HepG2 (cell line): ENCODE results near the gene MYOC. TPM values are rescaled to one million over a fixed set of nuclear protein-coding genes. Genes with fewer than 3 reads are reported as not detected.

Experiments
- FOXP4 ChIP-seq: sonication (generic); formaldehyde crosslinking; IDR thresholded peaks from 2 replicates; pipeline ENCODE4 v1.4.0; 2020; ENCODE audit warnings: missing genetic modification reagents
- GLI4 ChIP-seq: sonication (generic); formaldehyde crosslinking; IDR thresholded peaks from 2 replicates; pipeline ENCODE4 v1.5.1; 2020; ENCODE audit warnings: missing genetic modification reagents, mild to moderate bottlenecking, moderate library complexity, borderline replicate concordance
- GTF3A ChIP-seq: sonication (generic); formaldehyde crosslinking; conservative IDR thresholded peaks from 2 replicates; pipeline ENCODE4 v1.4.0; 2020; ENCODE audit warnings: mild to moderate bottlenecking, missing genetic modification reagents
- HNRNPL ChIP-seq: fragments of 200-400 bp; formaldehyde crosslinking; IDR thresholded peaks from 2 replicates; pipeline ENCODE4 v1.6.1; 2017; ENCODE audit warnings: mild to moderate bottlenecking, low read depth, low read length
- IRX3 ChIP-seq: sonication (generic); formaldehyde crosslinking; IDR thresholded peaks from 2 replicates; pipeline ENCODE4 v1.8.1; 2023; ENCODE audit warnings: mild to moderate bottlenecking, low read depth, missing genetic modification reagents, borderline replicate concordance
- NCOA5 ChIP-seq: sonication (generic); formaldehyde crosslinking; IDR thresholded peaks from 2 replicates; pipeline ENCODE4 v1.4.0; 2020; ENCODE audit warnings: missing genetic modification reagents
- PAX8 ChIP-seq: sonication (generic); formaldehyde crosslinking; IDR thresholded peaks from 2 replicates; pipeline ENCODE4 v1.8.0; 2022; ENCODE audit warnings: mild to moderate bottlenecking, missing genetic modification reagents, borderline replicate concordance
- POLR2AphosphoS5 ChIP-seq: IDR thresholded peaks from 2 replicates; pipeline ENCODE4 v1.6.1; 2012; ENCODE audit warnings: low read depth, low read length
- THAP9 ChIP-seq: sonication (generic); formaldehyde crosslinking; IDR thresholded peaks from 2 replicates; pipeline ENCODE4; 2020; ENCODE audit warnings: missing genetic modification reagents, mild to moderate bottlenecking, borderline replicate concordance
- ZBTB40 ChIP-seq, 2 experiments: fragments of 450-650 bp in 1 of 2; sonication (generic) in 1 of 2; formaldehyde crosslinking in 1 of 2; IDR thresholded peaks; 2 replicates each; pipeline versions ENCODE4 v1.6.1 to v1.8.0; 2016 to 2022; ENCODE audit warnings: antibody characterized with exemption in 1 of 2, mild to moderate bottlenecking in 1 of 2, missing genetic modification reagents in 1 of 2
- ZNF101 ChIP-seq: sonication (generic); formaldehyde crosslinking; IDR thresholded peaks from 2 replicates; pipeline ENCODE4 v1.4.0; 2020; ENCODE audit warnings: mild to moderate bottlenecking, low read depth, missing genetic modification reagents, borderline replicate concordance
- ZNF143 ChIP-seq: sonication (generic); formaldehyde crosslinking; IDR thresholded peaks from 2 replicates; pipeline ENCODE4 v1.4.0; 2020; ENCODE audit warnings: missing genetic modification reagents
- ZNF569 ChIP-seq: sonication (generic); formaldehyde crosslinking; IDR thresholded peaks from 2 replicates; pipeline ENCODE4 v1.5.0; 2020; ENCODE audit warnings: mild to moderate bottlenecking, missing genetic modification reagents, moderate library complexity, borderline replicate concordance
- ZNF737 ChIP-seq: sonication (generic); formaldehyde crosslinking; IDR thresholded peaks from 2 replicates; pipeline ENCODE4 v1.5.0; 2020; ENCODE audit warnings: missing genetic modification reagents, mild to moderate bottlenecking, borderline replicate concordance
- polyA plus RNA-seq, 8 experiments: library from polyadenylated mRNA; depleted of rRNA in 3 of 8; stranded (reverse) in 7 of 8; unstranded in 1 of 8; fragments of >200 nt; fragmentation: Illumina TruSeq in 4 of 8; extraction: Trizol in 4 of 8; gene quantifications; 2 replicates each; pipeline versions ENCODE4 v1.2.1 to v1.2.3, GENCODE V29; 2011 to 2016; ENCODE audit warnings: low read depth in 4 of 8, missing spikeins in 1 of 8, mixed read lengths in 1 of 8; ENCODE audit not compliant: insufficient read depth in 1 of 8
- total RNA-seq, 5 experiments: library from RNA; depleted of rRNA; stranded (reverse); fragments of >200 nt; fragmentation: Illumina TruSeq; extraction: Trizol; gene quantifications; 2 replicates each; pipeline ENCODE4 v1.2.3, GENCODE V29; 2016; ENCODE audit warnings: low read depth in 1 of 5

Gene MYOC
- total and polyA plus RNA-seq, 2 of the 13 experiments (the other 11 are each of a cell fraction or from before 2014, with no cell fraction given), result not detected

- TF ChIP-seq ZBTB40 (IDR thresholded peaks at IDR 0.05) (no peak), ZBTB40 (CRISPR knock-in tag; IDR thresholded peaks at IDR 0.05) (0 out of 2 replicates have a peak, but pooled peaks have one; percentile 25), ZNF143 (CRISPR knock-in tag) (no peak), ZNF101 (no peak), THAP9 (CRISPR knock-in tag) (no peak), GLI4 (CRISPR knock-in tag) (no peak), PAX8 (CRISPR knock-in tag) (no peak), ZNF569 (CRISPR knock-in tag) (no peak), POLR2AphosphoS5 (no peak), FOXP4 (CRISPR knock-in tag) (no peak), HNRNPL (0 out of 2 replicates have a peak, but pooled peaks have one; percentile 53), IRX3 (CRISPR knock-in tag) (no peak), GTF3A (CRISPR knock-in tag) (no peak), ZNF737 (CRISPR knock-in tag) (no peak), NCOA5 (CRISPR knock-in tag) (no peak)
These were observed 7.5 kb downstream of the MYOC start (continued) for GRCh38 chr1:171644805-171645483.
